Large intestine (tissue), 3 donors: Measurements from ENCODE around the gene PPP1R17. TPM values are rescaled to one million over a fixed set of nuclear protein-coding genes. Genes with fewer than 3 reads are reported as not detected.

Source experiments
- DNase-seq, 2 donors: peaks; one replicate each; pipeline versions ENCODE4 v3.0.0 to v3.0.0-alpha.2; 2013
- H3K27ac ChIP-seq: one replicate; pipeline ENCODE4 v1.5.1; 2013; ENCODE audit warnings: low read length
- H3K27me3 ChIP-seq: 2 replicates; pipeline ENCODE4 v1.6.1; 2013; ENCODE audit warnings: low read length; ENCODE audit not compliant: control insufficient read depth, insufficient read depth
- H3K36me3 ChIP-seq: 2 replicates; pipeline ENCODE4 v1.6.1; 2013; ENCODE audit warnings: low read length; ENCODE audit not compliant: control insufficient read depth, insufficient read depth
- H3K4me1 ChIP-seq: one replicate; pipeline ENCODE4 v1.6.1; 2013; ENCODE audit warnings: low read length; ENCODE audit not compliant: control insufficient read depth, insufficient read depth
- H3K4me3 ChIP-seq: one replicate; pipeline ENCODE4 v1.5.1; 2013; ENCODE audit warnings: low read length
- H3K9me3 ChIP-seq: one replicate; pipeline ENCODE4 v1.6.1; 2013; ENCODE audit warnings: mild to moderate bottlenecking, low read depth, low read length, moderate library complexity; ENCODE audit not compliant: control insufficient read depth
- WGBS: methylation state at CpG from one replicate; pipeline ENCODE4 v1.1.5; 2013; ENCODE audit warnings: low lambda C conversion rate; ENCODE audit not compliant: insufficient coverage; 5-methylcytosine and 5-hydroxymethylcytosine counted together
- polyA plus RNA-seq: library from polyadenylated mRNA; unstranded; fragments of 120-200 nt; gene quantifications from one replicate; pipeline ENCODE4 v1.2.1, GENCODE V29; 2013

Gene PPP1R17
- polyA plus RNA-seq, 1 donor, result not detected

GRCh38 chr7:31735991-31736982, 49.3 kb downstream of the PPP1R17 start:
- no peaks in the 10 kb centered on the region for H3K36me3 ChIP-seq
- H3K27me3 ChIP-seq, result no peaks in the 10 kb centered on the region
- 39% methylated on average over 3 of the region's 11 CpGs for WGBS
- no peaks in the 10 kb centered on the region for H3K9me3 ChIP-seq
- DNase-seq, result peak; percentile 35 to 40
- H3K4me1 ChIP-seq, result no peaks in the 10 kb centered on the region
- H3K27ac ChIP-seq, result no peak overlapping the region
- no peak overlapping the region for H3K4me3 ChIP-seq

GRCh38 chr7:31741852-31742251, 54.8 kb downstream of the PPP1R17 start:
- 73% methylated on average over 3 of the region's 4 CpGs for WGBS

GRCh38 chr7:31744294-31744874, 57.4 kb downstream of the PPP1R17 start:
- 0% methylated on average over 1 of the region's 4 CpGs for WGBS
- Histone ChIP-seq H3K4me1 (no peaks in the 10 kb centered on the region), H3K36me3 (no peaks in the 10 kb centered on the region), H3K9me3 (no peaks in the 10 kb centered on the region), H3K4me3 (no peak overlapping the region), H3K27ac (no peak overlapping the region), H3K27me3 (peaks cover 14% of the 10 kb centered on the region)
- DNase-seq, result peak; percentile 35 to 42

More at GRCh38 chr7:31741852-31742251, 54.8 kb downstream of the PPP1R17 start:
- no peak for DNase-seq
- no peaks in the 10 kb centered on the region for H3K4me1 ChIP-seq
- H3K27me3 ChIP-seq, result peaks cover 14% of the 10 kb centered on the region
- H3K4me3 ChIP-seq, result no peak overlapping the region
- H3K9me3 ChIP-seq, result no peaks in the 10 kb centered on the region
- H3K36me3 ChIP-seq, result no peaks in the 10 kb centered on the region
- no peak overlapping the region for H3K27ac ChIP-seq

DNA sequence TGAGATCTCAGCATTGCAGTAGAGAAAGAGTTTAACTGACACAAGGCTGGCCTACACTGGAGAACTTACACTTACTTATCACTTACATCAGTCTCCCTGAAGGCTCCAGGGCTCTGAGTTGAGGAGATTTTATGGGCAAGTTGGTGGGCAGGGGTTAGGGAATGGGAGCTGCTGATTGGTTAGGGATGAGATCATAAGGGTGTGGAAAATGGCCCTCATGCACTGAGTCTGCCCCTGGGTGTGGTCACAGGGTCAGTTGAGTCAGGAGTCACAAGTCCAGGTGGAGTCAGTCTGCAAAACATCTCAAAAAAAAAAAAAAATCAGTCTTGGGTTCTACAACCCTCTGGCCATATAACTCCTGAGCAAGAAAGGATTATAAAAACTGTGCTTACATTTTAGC, 60.5 kb downstream of the PPP1R17 start:
- Histone ChIP-seq H3K27ac (no peak overlapping the region), H3K4me3 (no peak overlapping the region), H3K4me1 (no peaks in the 10 kb centered on the region), H3K27me3 (peaks cover 3% of the 10 kb centered on the region), H3K9me3 (no peaks in the 10 kb centered on the region), H3K36me3 (no peaks in the 10 kb centered on the region)
- peak; percentile 36 to 64 for DNase-seq

DNA sequence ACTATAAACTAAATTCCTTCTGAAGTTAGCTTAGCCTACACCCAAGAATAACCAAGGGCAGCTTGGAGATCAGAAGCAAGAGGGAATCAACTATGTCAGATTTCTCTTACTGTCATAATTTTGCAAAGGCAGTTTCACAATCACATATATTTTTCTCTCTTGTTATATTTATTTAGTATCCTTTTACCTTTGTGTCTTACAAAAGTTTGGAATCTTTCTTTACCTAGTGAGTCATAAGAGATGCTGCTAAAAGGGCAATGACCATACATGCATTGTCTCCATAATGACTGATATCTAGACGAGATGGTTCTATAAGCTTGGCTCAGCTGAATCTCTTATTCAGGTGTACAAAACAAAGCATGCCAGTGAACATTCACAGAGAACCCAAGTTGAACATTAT, 61.1 kb downstream of the PPP1R17 start:
- Histone ChIP-seq H3K27ac (no peak overlapping the region), H3K4me1 (no peaks in the 10 kb centered on the region)
- WGBS, result no CpG with 5 or more reads among the region's 1 CpG

GRCh38 chr7:31751726-31752125, 64.7 kb downstream of the PPP1R17 start:
- Histone ChIP-seq H3K4me3 (no peak overlapping the region), H3K27ac (no peak overlapping the region)
- WGBS, result no CpG with 5 or more reads among the region's 4 CpGs

More for the DNA sequence above, 61.1 kb downstream of the PPP1R17 start:
- H3K9me3 ChIP-seq, result no peaks in the 10 kb centered on the region
- DNase-seq, result no peak
- no peak overlapping the region for H3K4me3 ChIP-seq
- H3K27me3 ChIP-seq, result peaks cover 3% of the 10 kb centered on the region
- no peaks in the 10 kb centered on the region for H3K36me3 ChIP-seq

More at GRCh38 chr7:31751726-31752125, 64.7 kb downstream of the PPP1R17 start:
- Histone ChIP-seq H3K4me1 (no peaks in the 10 kb centered on the region), H3K36me3 (no peaks in the 10 kb centered on the region), H3K27me3 (no peaks in the 10 kb centered on the region), H3K9me3 (no peaks in the 10 kb centered on the region)
- no peak for DNase-seq

Other genes with a start within 250 kb of the PPP1R17 start
- gene ITPRID1, start 173.1 kb upstream of the PPP1R17 start, polyA plus RNA-seq, result 0.25 TPM